Measurements from ENCODE around the gene STEAP2. TPM values are rescaled to one million over a fixed set of nuclear protein-coding genes. Genes with fewer than 3 reads are reported as not detected.

Gene STEAP2
- total and polyA plus RNA-seq, 9 donors: 10.0 to 47.1 (median 26.6) TPM

DNA sequence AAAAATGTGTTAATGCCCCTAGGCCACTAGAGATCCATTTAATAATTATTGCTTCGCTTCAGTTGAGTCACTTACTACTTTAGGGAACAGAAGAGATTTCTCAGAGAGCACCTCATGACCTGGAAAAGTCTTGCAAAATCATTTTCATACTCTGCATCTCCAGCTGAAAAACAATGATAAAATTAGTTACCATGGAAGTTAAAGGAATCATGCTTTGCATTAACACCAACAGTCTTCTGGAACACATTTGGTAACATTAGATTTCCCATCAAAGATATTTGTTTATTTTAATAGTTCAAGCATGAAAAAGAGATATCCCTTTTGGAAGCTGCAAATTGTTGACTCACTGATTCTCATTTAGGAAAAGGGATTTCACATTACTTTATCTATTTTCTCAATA, 1.8 kb upstream of the STEAP2 start:
- 66 to 73% (median 73%) methylated on average over 1 of the region's 1 CpG for WGBS, 3 donors
- no peak overlapping the region for H3K4me3 ChIP-seq
- no peak overlapping the region for H3K27ac ChIP-seq
- TF ChIP-seq POLR2A (IDR thresholded peaks at IDR 0.05): no peak
- TF ChIP-seq EP300 (IDR thresholded peaks at IDR 0.05): no peak
- no peak for TF ChIP-seq CTCF (IDR thresholded peaks at IDR 0.05)
- intact Hi-C loops (cut with DNase I): loop anchor here in 1 of 4 donors (10.0 kb wide), 1 partner anchor 55 kb away; the partner anchor contains the start of gene STEAP1
- no peak for DNase-seq
- H3K4me1 ChIP-seq (ENCODE audit: insufficient read depth): peaks cover 5% of the 10 kb centered on the region
- H3K27me3 ChIP-seq: no peaks in the 10 kb centered on the region
- H3K36me3 ChIP-seq: no peaks in the 10 kb centered on the region
- H3K9me3 ChIP-seq: no peaks in the 10 kb centered on the region

GRCh38 chr7:90210475-90210874, 1.1 kb upstream of the STEAP2 start:
- H3K9me3 ChIP-seq: no peaks in the 10 kb centered on the region
- H3K36me3 ChIP-seq: no peaks in the 10 kb centered on the region
- peaks cover 5% of the 10 kb centered on the region for H3K4me1 ChIP-seq (ENCODE audit: insufficient read depth)
- H3K27me3 ChIP-seq: no peaks in the 10 kb centered on the region
- H3K4me3 ChIP-seq: no peak overlapping the region
- TF ChIP-seq POLR2A (IDR thresholded peaks at IDR 0.05) (no peak), CTCF (IDR thresholded peaks at IDR 0.05) (no peak), EP300 (IDR thresholded peaks at IDR 0.05) (no peak)
- DNase-seq: no peak
- intact Hi-C loops (cut with DNase I): loop anchor here in 1 of 4 donors (10.0 kb wide), 1 partner anchor 56 kb away; the partner anchor contains the start of gene STEAP1
- peak overlapping the region; percentile 87 to 93 for H3K27ac ChIP-seq
- 76 to 89% (median 84%) methylated on average over 5 of the region's 5 CpGs for WGBS, 3 donors

DNA sequence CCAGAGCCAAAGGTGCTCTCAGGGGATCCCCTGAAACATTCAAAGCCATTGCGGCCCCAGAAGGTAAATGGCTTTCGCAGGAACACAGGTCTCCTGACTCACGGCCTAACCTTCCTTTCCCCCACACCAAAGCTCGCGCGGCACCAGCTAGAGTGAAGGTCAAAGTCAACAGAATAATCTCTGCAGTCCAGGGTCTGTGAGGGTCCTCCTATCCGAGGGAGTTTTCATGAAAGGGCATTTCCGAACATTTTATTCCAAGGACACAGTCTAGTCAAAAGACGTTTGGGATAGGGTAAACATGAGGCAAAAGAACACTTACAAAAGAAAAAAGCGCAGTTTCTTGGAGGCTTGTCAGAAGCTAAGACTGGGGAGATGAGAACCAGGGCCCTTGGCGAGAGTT, 559 bp upstream of the STEAP2 start:
- TF ChIP-seq CTCF (IDR thresholded peaks at IDR 0.05) (no peak), EP300 (IDR thresholded peaks at IDR 0.05) (no peak), POLR2A (IDR thresholded peaks at IDR 0.05) (no peak)
- DNase-seq: peak; percentile 44 to 58 (median 51)
- peak overlapping the region; percentile 87 to 93 for H3K27ac ChIP-seq
- no peaks in the 10 kb centered on the region for H3K36me3 ChIP-seq
- peaks cover 5% of the 10 kb centered on the region for H3K4me1 ChIP-seq (ENCODE audit: insufficient read depth)
- peak overlapping the region; percentile 68 for H3K4me3 ChIP-seq
- intact Hi-C loops (cut with DNase I): loop anchor here in 1 of 4 donors (10.0 kb wide), 1 partner anchor 56 kb away; the partner anchor contains the start of gene STEAP1
- H3K27me3 ChIP-seq: no peaks in the 10 kb centered on the region
- WGBS, 3 donors: 4 to 16% (median 11%) methylated on average over 11 of the region's 11 CpGs
- no peaks in the 10 kb centered on the region for H3K9me3 ChIP-seq

DNA sequence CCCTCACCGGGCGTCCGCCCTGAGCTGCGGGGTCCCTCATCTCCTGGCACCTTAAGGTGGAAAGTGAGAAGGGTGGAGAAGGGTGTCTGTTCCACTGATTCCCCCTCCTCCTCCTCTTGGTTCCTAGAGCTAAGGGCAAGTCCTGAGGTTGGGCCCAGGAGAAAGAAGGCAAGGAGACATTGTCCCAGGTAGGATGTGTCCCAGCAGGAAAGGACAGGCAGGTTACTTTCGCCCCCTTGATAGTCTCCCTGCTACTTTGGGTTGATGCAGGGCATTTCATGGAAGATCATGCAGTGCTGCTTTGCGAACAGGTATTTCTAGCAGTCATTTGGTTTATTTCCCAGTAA, 582 bp downstream of the STEAP2 start:
- intact Hi-C loops (cut with DNase I): loop anchor here in 1 of 4 donors (10.0 kb wide), 1 partner anchor 57 kb away; the partner anchor contains the start of gene STEAP1

GRCh38 chr7:90213521-90213920, 2.0 kb downstream of the STEAP2 start:
- H3K27ac ChIP-seq: no peak overlapping the region
- H3K27me3 ChIP-seq: no peaks in the 10 kb centered on the region
- peaks cover 5% of the 10 kb centered on the region for H3K4me1 ChIP-seq (ENCODE audit: insufficient read depth)
- H3K9me3 ChIP-seq: no peaks in the 10 kb centered on the region
- no peaks in the 10 kb centered on the region for H3K36me3 ChIP-seq
- intact Hi-C loops (cut with DNase I): loop anchor here in 1 of 4 donors (10.0 kb wide), 1 partner anchor 59 kb away; the partner anchor contains the start of gene STEAP1
- DNase-seq: no peak
- WGBS, 3 donors: 43 to 57% (median 55%) methylated on average over 2 of the region's 2 CpGs
- TF ChIP-seq EP300 (IDR thresholded peaks at IDR 0.05) (no peak), CTCF (IDR thresholded peaks at IDR 0.05) (no peak), POLR2A (IDR thresholded peaks at IDR 0.05) (no peak)
- no peak overlapping the region for H3K4me3 ChIP-seq

More for the DNA sequence above, 582 bp downstream of the STEAP2 start:
- Histone ChIP-seq H3K4me3 (peak overlapping the region; percentile 68), H3K4me1 (ENCODE audit: insufficient read depth) (peaks cover 5% of the 10 kb centered on the region), H3K36me3 (no peaks in the 10 kb centered on the region), H3K9me3 (no peaks in the 10 kb centered on the region), H3K27me3 (no peaks in the 10 kb centered on the region), H3K27ac (peak overlapping the region; percentile 87 to 93)
- DNase-seq: no peak
- 4 to 7% (median 5%) methylated on average over 6 of the region's 6 CpGs for WGBS, 3 donors
- no peak for TF ChIP-seq EP300 (IDR thresholded peaks at IDR 0.05)

Measured in ovary (tissue), 9 donors.